ENCODE measurements around the gene SAMD9L. TPM values are rescaled to one million over a fixed set of nuclear protein-coding genes. Genes with fewer than 3 reads are reported as not detected.
A peak's percentile ranks its signal among the peaks of the same experiment; 100 is the strongest.

The SAMD9L gene
- total and polyA plus RNA-seq, 2 of the 4 experiments (the other 2 are of a cell fraction) = 1.9 to 4.1 TPM

DNA sequence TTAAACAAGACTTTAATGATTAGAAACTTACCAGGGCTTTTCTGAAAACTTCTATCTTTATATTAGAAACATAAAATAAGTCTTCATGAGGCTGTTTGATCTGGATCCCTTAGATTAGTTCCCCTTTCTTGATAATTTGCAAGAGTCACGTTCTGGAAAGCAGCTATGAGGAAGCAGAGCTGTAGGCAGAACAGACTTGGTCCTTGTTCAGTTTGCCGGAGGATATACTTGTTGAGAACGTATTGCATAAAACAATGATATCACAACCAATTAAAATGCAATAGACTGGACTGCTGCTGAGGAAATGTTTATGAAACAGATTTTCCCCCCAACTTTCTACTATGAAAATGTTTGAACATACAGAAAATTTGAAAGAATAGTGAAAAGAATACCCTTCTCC is 2.8 kb downstream of the SAMD9L start:
- H3K4me1 ChIP-seq (ENCODE audit: control insufficient read depth, insufficient read depth, low read length) = peaks cover 6% of the 10 kb centered on the region; the same call in 1 of the 2 replicates
- no peak overlapping the region for H2AFZ ChIP-seq (replicated peaks; ENCODE audit: low read length, poor library complexity)
- H4K91ac ChIP-seq (ENCODE audit: insufficient read depth, low read depth, low read length) = no peak overlapping the region
- H3K79me1 ChIP-seq (ENCODE audit: low read depth in 1 of 2, low read length in 2 of 2) = 0 out of 4 replicates have a peak, but pooled peaks cover 0 to 5% of the 10 kb centered on the region in 2 experiments
- TF ChIP-seq CHD1 (IDR thresholded peaks at IDR 0.05; ENCODE audit: low read depth, low read length) (no peak), FOS (IDR thresholded peaks at IDR 0.05; ENCODE audit: low read depth, low read length) (no peak), POLR2A (IDR thresholded peaks at IDR 0.05; ENCODE audit: low read depth, low read length) (no peak), MXI1 (IDR thresholded peaks at IDR 0.05; ENCODE audit: borderline replicate concordance, low read depth, low read length) (no peak), CEBPB (IDR thresholded peaks at IDR 0.05; ENCODE audit: low read depth, low read length) (no peak), NFE2L2 (IDR thresholded peaks at IDR 0.05; ENCODE audit: low read depth, low read length) (no peak), BHLHE40 (IDR thresholded peaks at IDR 0.05; ENCODE audit: low read depth, low read length) (no peak), SMC3 (IDR thresholded peaks at IDR 0.05; ENCODE audit: low read depth, low read length) (no peak), RFX5 (IDR thresholded peaks at IDR 0.05; ENCODE audit: low read depth, low read length) (no peak), MAZ (IDR thresholded peaks at IDR 0.05; ENCODE audit: borderline replicate concordance, low read depth, low read length) (no peak), RCOR1 (IDR thresholded peaks at IDR 0.05; ENCODE audit: insufficient replicate concordance, low read length) (no peak), MAFK (IDR thresholded peaks at IDR 0.05; ENCODE audit: low read depth, low read length) (no peak), RAD21 (IDR thresholded peaks at IDR 0.05; ENCODE audit: low read length) (no peak)
- TF ChIP-seq, protein P1, sequence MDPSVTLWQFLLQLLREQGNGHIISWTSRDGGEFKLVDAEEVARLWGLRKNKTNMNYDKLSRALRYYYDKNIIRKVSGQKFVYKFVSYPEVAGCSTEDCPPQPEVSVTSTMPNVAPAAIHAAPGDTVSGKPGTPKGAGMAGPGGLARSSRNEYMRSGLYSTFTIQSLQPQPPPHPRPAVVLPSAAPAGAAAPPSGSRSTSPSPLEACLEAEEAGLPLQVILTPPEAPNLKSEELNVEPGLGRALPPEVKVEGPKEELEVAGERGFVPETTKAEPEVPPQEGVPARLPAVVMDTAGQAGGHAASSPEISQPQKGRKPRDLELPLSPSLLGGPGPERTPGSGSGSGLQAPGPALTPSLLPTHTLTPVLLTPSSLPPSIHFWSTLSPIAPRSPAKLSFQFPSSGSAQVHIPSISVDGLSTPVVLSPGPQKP (IDR thresholded peaks at IDR 0.05; ENCODE audit: borderline replicate concordance, low read depth, low read length) = no peak
- TF ChIP-seq, protein P2, sequence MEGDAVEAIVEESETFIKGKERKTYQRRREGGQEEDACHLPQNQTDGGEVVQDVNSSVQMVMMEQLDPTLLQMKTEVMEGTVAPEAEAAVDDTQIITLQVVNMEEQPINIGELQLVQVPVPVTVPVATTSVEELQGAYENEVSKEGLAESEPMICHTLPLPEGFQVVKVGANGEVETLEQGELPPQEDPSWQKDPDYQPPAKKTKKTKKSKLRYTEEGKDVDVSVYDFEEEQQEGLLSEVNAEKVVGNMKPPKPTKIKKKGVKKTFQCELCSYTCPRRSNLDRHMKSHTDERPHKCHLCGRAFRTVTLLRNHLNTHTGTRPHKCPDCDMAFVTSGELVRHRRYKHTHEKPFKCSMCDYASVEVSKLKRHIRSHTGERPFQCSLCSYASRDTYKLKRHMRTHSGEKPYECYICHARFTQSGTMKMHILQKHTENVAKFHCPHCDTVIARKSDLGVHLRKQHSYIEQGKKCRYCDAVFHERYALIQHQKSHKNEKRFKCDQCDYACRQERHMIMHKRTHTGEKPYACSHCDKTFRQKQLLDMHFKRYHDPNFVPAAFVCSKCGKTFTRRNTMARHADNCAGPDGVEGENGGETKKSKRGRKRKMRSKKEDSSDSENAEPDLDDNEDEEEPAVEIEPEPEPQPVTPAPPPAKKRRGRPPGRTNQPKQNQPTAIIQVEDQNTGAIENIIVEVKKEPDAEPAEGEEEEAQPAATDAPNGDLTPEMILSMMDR (conservative IDR thresholded peaks at IDR 0.05; ENCODE audit: low read depth, low read length) = no peak
- TF ChIP-seq, protein P3, sequence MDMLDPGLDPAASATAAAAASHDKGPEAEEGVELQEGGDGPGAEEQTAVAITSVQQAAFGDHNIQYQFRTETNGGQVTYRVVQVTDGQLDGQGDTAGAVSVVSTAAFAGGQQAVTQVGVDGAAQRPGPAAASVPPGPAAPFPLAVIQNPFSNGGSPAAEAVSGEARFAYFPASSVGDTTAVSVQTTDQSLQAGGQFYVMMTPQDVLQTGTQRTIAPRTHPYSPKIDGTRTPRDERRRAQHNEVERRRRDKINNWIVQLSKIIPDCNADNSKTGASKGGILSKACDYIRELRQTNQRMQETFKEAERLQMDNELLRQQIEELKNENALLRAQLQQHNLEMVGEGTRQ (IDR thresholded peaks at IDR 0.05; ENCODE audit: low read depth, low read length) = no peak
- no CpG with 5 or more reads among the region's 3 CpGs for WGBS, 2 experiments (ENCODE audit: extremely low coverage in 2 of 2, insufficient read length in 1 of 2)
- ATAC-seq (ENCODE audit: low read depth) = no peak
- intact Hi-C loops (cut with micrococcal nuclease) = no loop called here
- no TSS peak for BruUV-seq (replicated peaks)
- no peak overlapping the region for H2BK20ac ChIP-seq (ENCODE audit: low read depth, low read length)
- in situ Hi-C loops (cut with MboI; ENCODE audit: low sequenced_read_pairs) = no loop called here
- no peak overlapping the region for H3K4ac ChIP-seq (ENCODE audit: low read depth, low read length)
- H2AK5ac ChIP-seq (ENCODE audit: low read depth, low read length) = no peak overlapping the region
- no peaks in the 10 kb centered on the region for H3K9me3 ChIP-seq (ENCODE audit: control insufficient read depth, insufficient read depth, low read length)
- no peaks in the 10 kb centered on the region for H3K27me3 ChIP-seq (ENCODE audit: control insufficient read depth, insufficient read depth, low read length)
- no peak overlapping the region for H3K4me3 ChIP-seq (ENCODE audit: insufficient read depth, low read depth, low read length)
- ChIA-PET CTCF (interaction anchor here (1.2 kb wide), 1 partner anchor 9 kb away, joined by 4 read pairs; no protein-coding TSS in a partner anchor), POLR2A (ENCODE audit: unreplicated experiment) (no interaction called here)
- dilution Hi-C loops (cut with HindIII; ENCODE audit: low sequenced_read_pairs, unreplicated experiment) = no loop called here
- no peaks in the 10 kb centered on the region for H4K20me1 ChIP-seq (ENCODE audit: insufficient read depth, low read length)
- H2BK120ac ChIP-seq (ENCODE audit: low read depth, low read length) = no peak overlapping the region
- H2BK15ac ChIP-seq (ENCODE audit: low read depth, low read length) = no peak overlapping the region
- H3K27ac ChIP-seq (ENCODE audit: insufficient read depth, low read length) = no peak overlapping the region
- no peak overlapping the region for H3K14ac ChIP-seq (replicated peaks; ENCODE audit: low read depth, low read length)
- peaks cover 1% of the 10 kb centered on the region; the same call in 1 of the 2 replicates for H3K36me3 ChIP-seq (ENCODE audit: control insufficient read depth, insufficient read depth, low read length)
- H3K56ac ChIP-seq (ENCODE audit: extremely low read depth, insufficient read depth, low read length) = no peak overlapping the region
- no peak overlapping the region for H3K9ac ChIP-seq (ENCODE audit: low read depth, low read length)
- DNase-seq = no peak
- H4K5ac ChIP-seq (ENCODE audit: low read depth, low read length) = no peak overlapping the region
- H3K4me2 ChIP-seq (ENCODE audit: low read depth, low read length) = no peak overlapping the region
- no peak overlapping the region for H2AK9ac ChIP-seq (replicated peaks; ENCODE audit: low read depth, low read length, poor library complexity)
- no peaks in the 10 kb centered on the region for H3K9me1 ChIP-seq (ENCODE audit: insufficient read depth, low read length)
- no peak overlapping the region for H3K23ac ChIP-seq (ENCODE audit: low read depth, low read length)
- no peak overlapping the region for H3K18ac ChIP-seq (ENCODE audit: low read depth, low read length)
- 0 out of 4 replicates have a peak overlapping the region, but pooled peaks of 1 of the 2 experiments have one; percentile 25 for H4K8ac ChIP-seq (ENCODE audit: low read depth in 2 of 2, low read length in 2 of 2)
- H2BK5ac ChIP-seq (ENCODE audit: low read depth, low read length, poor library complexity, severe bottlenecking) = no peak overlapping the region

All from IMR-90 (cell line).